ENCODE results near the gene TIMM50. TPM values are rescaled to one million over a fixed set of nuclear protein-coding genes. Genes with fewer than 3 reads are reported as not detected.
A peak's percentile ranks its signal among the peaks of the same experiment; 100 is the strongest.

The TIMM50 gene
- total and polyA plus RNA-seq, 2 of the 13 experiments (the other 11 are each of a cell fraction or from before 2014, with no cell fraction given), result 91.1 to 92.5 TPM

DNA sequence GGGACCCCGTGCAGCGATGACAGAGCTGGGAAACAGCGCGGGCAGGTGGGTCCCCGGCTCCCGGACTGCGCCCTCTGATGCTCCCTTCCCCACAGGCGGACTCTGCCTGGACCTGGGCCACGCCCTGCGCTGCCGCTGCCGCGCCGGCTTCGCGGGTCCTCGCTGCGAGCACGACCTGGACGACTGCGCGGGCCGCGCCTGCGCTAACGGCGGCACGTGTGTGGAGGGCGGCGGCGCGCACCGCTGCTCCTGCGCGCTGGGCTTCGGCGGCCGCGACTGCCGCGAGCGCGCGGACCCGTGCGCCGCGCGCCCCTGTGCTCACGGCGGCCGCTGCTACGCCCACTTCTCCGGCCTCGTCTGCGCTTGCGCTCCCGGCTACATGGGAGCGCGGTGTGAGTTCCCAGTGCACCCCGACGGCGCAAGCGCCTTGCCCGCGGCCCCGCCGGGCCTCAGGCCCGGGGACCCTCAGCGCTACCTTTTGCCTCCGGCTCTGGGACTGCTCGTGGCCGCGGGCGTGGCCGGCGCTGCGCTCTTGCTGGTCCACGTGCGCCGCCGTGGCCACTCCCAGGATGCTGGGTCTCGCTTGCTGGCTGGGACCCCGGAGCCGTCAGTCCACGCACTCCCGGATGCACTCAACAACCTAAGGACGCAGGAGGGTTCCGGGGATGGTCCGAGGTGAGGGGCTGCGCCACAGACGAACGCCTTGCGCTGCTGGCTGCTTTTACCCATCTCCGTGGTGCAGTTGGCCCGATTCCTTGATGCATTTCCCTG is 26.5 kb downstream of the TIMM50 start (continued):
- TF ChIP-seq, protein P1, sequence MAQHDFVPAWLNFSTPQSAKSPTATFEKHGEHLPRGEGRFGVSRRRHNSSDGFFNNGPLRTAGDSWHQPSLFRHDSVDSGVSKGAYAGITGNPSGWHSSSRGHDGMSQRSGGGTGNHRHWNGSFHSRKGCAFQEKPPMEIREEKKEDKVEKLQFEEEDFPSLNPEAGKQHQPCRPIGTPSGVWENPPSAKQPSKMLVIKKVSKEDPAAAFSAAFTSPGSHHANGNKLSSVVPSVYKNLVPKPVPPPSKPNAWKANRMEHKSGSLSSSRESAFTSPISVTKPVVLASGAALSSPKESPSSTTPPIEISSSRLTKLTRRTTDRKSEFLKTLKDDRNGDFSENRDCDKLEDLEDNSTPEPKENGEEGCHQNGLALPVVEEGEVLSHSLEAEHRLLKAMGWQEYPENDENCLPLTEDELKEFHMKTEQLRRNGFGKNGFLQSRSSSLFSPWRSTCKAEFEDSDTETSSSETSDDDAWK (CRISPR knock-in tag; IDR thresholded peaks at IDR 0.05), result no peak
- peak; percentile 5; the same call in 1 of the 2 replicates for TF ChIP-seq STAG1 (CRISPR knock-in tag; IDR thresholded peaks at IDR 0.05)
- no peak for TF ChIP-seq ASH2L (IDR thresholded peaks at IDR 0.05; ENCODE audit: insufficient read length, low read depth, low read length)
- TF ChIP-seq ZNF484 (CRISPR knock-in tag; IDR thresholded peaks at IDR 0.05; ENCODE audit: borderline replicate concordance, low read depth), result no peak
- TF ChIP-seq KDM1A (CRISPR knock-in tag; IDR thresholded peaks at IDR 0.05), result no peak
- TF ChIP-seq ZNF12 (CRISPR knock-in tag; IDR thresholded peaks at IDR 0.05), result no peak; the same call in 1 of the 2 replicates
- no peak for TF ChIP-seq PAXIP1 (CRISPR knock-in tag; conservative IDR thresholded peaks at IDR 0.05)
- no peak for TF ChIP-seq KAT7 (CRISPR knock-in tag; IDR thresholded peaks at IDR 0.05; ENCODE audit: borderline replicate concordance)
- peak; percentile 49; the same call in 1 of the 2 replicates for TF ChIP-seq TGIF2 (CRISPR knock-in tag; IDR thresholded peaks at IDR 0.05)
- no peak for TF ChIP-seq HMGA1 (CRISPR knock-in tag; conservative IDR thresholded peaks at IDR 0.05)
- TF ChIP-seq, protein P2, sequence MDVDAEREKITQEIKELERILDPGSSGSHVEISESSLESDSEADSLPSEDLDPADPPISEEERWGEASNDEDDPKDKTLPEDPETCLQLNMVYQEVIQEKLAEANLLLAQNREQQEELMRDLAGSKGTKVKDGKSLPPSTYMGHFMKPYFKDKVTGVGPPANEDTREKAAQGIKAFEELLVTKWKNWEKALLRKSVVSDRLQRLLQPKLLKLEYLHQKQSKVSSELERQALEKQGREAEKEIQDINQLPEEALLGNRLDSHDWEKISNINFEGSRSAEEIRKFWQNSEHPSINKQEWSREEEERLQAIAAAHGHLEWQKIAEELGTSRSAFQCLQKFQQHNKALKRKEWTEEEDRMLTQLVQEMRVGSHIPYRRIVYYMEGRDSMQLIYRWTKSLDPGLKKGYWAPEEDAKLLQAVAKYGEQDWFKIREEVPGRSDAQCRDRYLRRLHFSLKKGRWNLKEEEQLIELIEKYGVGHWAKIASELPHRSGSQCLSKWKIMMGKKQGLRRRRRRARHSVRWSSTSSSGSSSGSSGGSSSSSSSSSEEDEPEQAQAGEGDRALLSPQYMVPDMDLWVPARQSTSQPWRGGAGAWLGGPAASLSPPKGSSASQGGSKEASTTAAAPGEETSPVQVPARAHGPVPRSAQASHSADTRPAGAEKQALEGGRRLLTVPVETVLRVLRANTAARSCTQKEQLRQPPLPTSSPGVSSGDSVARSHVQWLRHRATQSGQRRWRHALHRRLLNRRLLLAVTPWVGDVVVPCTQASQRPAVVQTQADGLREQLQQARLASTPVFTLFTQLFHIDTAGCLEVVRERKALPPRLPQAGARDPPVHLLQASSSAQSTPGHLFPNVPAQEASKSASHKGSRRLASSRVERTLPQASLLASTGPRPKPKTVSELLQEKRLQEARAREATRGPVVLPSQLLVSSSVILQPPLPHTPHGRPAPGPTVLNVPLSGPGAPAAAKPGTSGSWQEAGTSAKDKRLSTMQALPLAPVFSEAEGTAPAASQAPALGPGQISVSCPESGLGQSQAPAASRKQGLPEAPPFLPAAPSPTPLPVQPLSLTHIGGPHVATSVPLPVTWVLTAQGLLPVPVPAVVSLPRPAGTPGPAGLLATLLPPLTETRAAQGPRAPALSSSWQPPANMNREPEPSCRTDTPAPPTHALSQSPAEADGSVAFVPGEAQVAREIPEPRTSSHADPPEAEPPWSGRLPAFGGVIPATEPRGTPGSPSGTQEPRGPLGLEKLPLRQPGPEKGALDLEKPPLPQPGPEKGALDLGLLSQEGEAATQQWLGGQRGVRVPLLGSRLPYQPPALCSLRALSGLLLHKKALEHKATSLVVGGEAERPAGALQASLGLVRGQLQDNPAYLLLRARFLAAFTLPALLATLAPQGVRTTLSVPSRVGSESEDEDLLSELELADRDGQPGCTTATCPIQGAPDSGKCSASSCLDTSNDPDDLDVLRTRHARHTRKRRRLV (CRISPR knock-in tag; IDR thresholded peaks at IDR 0.05), result no peak
- TF ChIP-seq GFI1 (CRISPR knock-in tag; IDR thresholded peaks at IDR 0.05; ENCODE audit: borderline replicate concordance), result no peak; the same call in 1 of the 2 replicates
- TF ChIP-seq BRCA1 (CRISPR knock-in tag; IDR thresholded peaks at IDR 0.05), result peak; percentile 64; the same call in 1 of the 2 replicates
- no peak for TF ChIP-seq ZNF674 (CRISPR knock-in tag; IDR thresholded peaks at IDR 0.05; ENCODE audit: low read depth)
- TF ChIP-seq PPARG (CRISPR knock-in tag; conservative IDR thresholded peaks at IDR 0.05), result no peak
- TF ChIP-seq, protein P3, sequence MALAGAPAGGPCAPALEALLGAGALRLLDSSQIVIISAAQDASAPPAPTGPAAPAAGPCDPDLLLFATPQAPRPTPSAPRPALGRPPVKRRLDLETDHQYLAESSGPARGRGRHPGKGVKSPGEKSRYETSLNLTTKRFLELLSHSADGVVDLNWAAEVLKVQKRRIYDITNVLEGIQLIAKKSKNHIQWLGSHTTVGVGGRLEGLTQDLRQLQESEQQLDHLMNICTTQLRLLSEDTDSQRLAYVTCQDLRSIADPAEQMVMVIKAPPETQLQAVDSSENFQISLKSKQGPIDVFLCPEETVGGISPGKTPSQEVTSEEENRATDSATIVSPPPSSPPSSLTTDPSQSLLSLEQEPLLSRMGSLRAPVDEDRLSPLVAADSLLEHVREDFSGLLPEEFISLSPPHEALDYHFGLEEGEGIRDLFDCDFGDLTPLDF (CRISPR knock-in tag; IDR thresholded peaks at IDR 0.05), result 0 out of 2 replicates have a peak, but pooled peaks have one; percentile 48
- no peak for TF ChIP-seq RXRB (CRISPR knock-in tag; IDR thresholded peaks at IDR 0.05; ENCODE audit: borderline replicate concordance)
- peak; percentile 61; the same call in 1 of the 2 replicates for TF ChIP-seq ZNF605 (CRISPR knock-in tag; IDR thresholded peaks at IDR 0.05)
- no peak for TF ChIP-seq ZNF644 (CRISPR knock-in tag; IDR thresholded peaks at IDR 0.05; ENCODE audit: low read depth)

All from HepG2 (cell line).